Amygdala (tissue), 56 donors: ENCODE measurements around the gene LRFN2.
A peak's percentile ranks its signal among the peaks of the same experiment; 100 is the strongest.

ENCODE experiments used
- DNase-seq, 56 donors: peaks; one replicate each; lab custom pipeline; 2025; lab: John Stamatoyannopoulos, UW

The LRFN2 gene

GRCh38 chr6:40550202-40551101, 36.7 kb downstream of the LRFN2 start:
- peak in 2 of 56 donors; percentile 16 to 19 for DNase-seq

GRCh38 chr6:40545954-40546353, 41.2 kb downstream of the LRFN2 start:
- DNase-seq = no peak

GRCh38 chr6:40543776-40544175, 43.4 kb downstream of the LRFN2 start:
- no peak for DNase-seq

DNA sequence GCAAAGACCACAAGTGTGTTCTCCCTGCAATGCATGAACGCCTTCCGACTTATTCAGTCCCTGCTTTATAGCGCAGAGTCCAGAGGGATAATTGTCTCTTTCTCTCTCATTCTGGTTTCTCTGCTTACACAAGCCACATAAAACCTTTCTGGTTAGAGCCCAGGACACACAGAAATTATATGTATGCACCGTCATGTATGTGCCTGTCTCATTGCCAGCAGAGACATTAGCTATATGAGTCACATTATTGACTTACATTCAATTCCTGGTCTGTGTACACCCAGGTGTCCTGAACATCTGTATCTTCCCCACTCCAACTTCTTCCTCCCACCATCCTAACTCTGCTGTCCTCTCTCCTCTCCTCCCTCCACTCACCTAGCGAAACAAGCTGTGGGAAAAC, 44.0 kb downstream of the LRFN2 start:
- no peak for DNase-seq

GRCh38 chr6:40542175-40542764, 44.9 kb downstream of the LRFN2 start:
- DNase-seq = no peak

DNA sequence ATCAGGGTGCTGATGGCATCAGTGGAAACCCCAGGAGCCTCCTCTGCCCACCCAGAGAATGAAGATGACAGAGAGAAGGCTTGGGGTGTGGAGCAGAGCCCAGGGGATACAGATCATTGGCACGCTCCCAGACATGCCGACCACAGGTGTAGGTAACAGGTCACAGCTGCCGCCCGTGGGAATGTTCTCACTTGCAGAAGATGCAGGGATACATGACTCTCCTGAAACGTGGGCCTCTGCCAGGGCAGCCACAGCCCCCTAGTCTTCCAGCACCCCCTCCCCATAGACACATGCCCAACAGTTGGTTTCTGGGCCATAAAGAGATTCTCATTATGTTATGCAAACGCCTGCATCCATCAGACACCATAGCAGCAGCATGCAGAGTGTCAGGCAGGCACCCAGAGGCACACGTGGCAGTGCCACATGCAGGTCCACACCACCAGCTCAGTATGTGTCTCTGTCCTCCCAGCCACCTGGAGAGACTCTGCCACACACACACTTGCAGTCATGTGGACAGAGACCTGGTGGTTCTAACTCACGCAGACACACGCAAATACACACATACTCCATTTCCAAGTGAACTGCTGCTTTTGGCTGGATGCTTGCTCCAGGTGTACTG, 45.5 kb downstream of the LRFN2 start:
- peak in 1 of 56 donors; percentile 4 for DNase-seq

- DNase-seq = no peak
These were observed 46.4 kb downstream of the LRFN2 start for GRCh38 chr6:40540790-40541189.

DNA sequence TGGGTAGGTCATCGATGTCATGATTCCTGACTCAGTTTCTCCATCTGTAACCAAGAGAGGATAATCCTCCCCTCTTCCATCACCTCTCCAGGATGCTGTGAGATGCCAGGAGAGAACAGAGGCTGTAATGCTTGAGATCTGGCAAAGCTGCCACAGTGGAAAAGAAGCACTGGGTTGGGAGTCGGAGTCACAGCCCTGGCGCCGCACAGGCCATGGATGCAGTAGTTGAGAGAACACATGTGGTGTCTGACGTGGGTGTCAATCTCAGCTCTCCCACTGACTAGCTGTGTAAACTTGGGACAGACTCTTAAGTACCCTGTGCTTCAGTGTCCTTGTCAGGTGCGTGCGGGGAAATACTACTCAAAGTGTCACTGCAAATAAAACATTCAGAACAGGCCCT, 47.3 kb downstream of the LRFN2 start:
- no peak for DNase-seq

DNA sequence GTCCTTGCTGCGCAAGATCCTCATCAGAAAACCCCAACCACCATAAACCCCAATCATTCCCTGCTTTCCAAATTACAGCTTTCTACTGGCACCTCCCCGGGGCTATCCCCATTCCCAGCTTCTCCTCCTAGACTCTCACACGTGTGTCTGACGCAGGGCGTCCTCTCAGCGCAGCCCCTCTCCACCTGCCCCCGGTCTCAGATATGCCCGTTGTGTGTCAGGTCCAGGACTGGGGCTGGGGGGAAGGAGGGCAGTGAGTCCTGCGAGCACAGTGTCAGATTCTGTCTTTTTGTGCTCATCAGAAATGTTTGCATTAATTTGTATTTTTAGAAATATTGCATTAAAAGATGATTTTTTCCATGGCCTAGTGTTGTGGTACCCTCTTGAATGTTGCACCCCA, 48.6 kb downstream of the LRFN2 start:
- DNase-seq = no peak

GRCh38 chr6:40537446-40537845, 49.7 kb downstream of the LRFN2 start:
- DNase-seq = no peak

- DNase-seq = no peak
These were observed 50.7 kb downstream of the LRFN2 start for GRCh38 chr6:40536442-40536841.

DNA sequence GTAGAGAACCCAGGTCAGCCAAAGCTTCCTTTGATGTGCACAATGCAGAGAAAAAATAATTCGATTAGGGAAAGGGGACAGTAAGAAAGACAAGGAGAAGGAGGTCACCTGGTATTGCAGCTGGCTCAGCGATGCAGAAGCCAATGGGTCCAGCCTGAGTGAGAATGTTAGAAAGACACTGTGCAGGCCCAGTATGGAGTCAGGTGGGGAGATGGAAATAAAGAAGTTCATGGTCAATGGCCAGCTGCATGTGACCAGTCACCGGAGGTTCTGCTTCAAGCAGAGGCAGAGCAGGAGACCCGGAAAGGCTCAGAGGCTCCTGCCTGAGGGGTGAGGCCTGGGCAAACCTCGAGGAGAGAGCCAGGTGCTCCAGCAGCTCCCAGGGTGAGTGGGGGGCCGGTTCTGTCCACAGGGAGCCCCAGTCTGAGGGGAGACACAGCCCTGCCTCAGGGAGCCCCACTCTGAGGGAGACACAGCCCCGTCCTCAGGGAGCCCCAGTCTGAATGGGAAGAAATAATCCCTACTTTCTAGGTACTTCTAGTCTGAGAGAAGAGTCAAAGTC, 51.3 kb downstream of the LRFN2 start:
- DNase-seq = no peak

DNA sequence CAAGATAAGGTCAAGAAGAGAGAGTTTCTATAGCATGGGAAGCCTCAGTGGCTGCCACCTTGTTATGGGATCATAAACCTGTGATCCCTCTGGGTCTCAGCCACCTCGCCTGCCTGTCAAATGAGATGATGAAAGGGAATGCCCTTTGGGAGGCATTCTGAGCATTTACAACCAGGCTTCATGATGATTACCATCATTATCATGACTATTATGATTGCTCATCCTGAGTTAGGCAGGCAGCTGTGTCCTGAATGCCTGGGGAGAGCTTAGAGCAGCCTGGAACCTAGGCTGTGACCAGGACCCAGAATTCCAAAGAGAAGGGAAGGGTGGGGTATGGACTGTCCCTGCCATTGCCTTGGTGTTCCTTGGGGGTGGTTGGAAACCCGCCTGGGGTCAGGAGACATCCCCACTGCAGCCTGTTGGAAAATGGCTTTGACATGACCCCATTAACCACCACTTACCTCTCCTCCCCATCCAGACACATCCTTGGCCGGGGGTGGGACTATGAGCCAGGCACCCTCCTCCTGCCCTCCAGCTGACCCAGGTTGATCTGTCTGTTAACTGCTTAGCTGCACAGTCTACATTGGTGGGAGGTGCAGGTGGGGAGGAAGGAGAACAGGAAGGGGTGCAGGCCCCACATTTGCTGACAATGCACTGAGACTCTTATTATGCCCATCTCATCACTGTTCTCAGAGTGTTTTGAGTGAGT, 51.9 kb downstream of the LRFN2 start:
- no peak for DNase-seq

GRCh38 chr6:40532349-40533000, 54.7 kb downstream of the LRFN2 start:
- no peak for DNase-seq

DNA sequence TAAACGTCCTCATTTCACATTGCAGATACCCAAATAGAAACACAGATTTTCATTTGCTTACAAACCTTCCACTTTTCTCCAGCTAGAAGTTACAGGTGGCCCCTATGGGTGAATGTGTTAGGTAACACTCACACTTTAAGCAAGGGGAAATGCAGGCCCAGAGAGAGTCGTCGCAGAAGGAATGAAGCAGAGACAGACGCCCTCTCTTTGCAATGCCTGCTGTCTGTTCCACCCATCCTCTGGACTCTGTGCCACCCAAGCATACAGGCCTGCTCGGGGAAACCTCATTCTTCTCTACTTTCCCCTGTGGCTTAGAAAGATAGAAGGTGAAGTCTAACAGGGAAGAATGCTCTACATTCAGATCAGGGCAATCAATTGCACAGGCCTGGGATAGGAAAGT, 57.2 kb downstream of the LRFN2 start:
- no peak for DNase-seq

- DNase-seq = no peak
These were observed 58.1 kb downstream of the LRFN2 start for GRCh38 chr6:40529040-40529439.

DNA sequence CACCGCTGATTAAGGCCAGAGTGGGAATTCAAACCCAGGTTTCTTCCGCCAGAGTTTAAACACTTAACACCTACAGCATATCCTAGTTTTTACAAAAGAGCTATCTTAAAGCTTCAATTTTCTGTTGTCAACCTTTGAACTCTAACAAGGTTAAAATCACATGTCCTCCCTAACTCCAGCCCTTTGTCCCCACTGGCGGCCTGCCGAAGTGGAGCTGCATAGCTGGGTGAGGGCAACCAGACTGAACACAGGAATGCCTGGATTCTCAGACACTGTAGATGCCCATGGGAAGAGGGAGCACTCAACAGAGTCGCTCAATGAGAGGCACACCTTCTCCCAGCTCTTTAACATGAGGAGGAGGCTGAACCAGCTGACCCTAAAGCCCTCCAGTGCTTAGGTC, 59.1 kb downstream of the LRFN2 start:
- no peak for DNase-seq

- DNase-seq = no peak
These were observed 61.1 kb downstream of the LRFN2 start for GRCh38 chr6:40526036-40526435.

- no peak for DNase-seq
These were observed 62.2 kb downstream of the LRFN2 start for GRCh38 chr6:40524797-40525585.
